Stomach (tissue), 4 donors: Measurements from ENCODE around the gene CNOT2.

Experiments
- POLR2AphosphoS5 ChIP-seq, 3 donors: sonication (generic); formaldehyde crosslinking; IDR thresholded peaks; one replicate each; pipeline ENCODE4 v1.6.1; 2016; ENCODE audit warnings: antibody characterized with exemption in 3 of 3
- TF ChIP-seq, protein P1 (sequence below), 7 experiments: fragments of 450-650 bp in 4 of 7; fragments of 200-600 bp in 3 of 7; sonication (generic) in 3 of 7; IDR thresholded peaks; one replicate each; pipeline ENCODE4 v1.5.1; 2016 to 2019; ENCODE audit warnings: antibody characterized with exemption in 7 of 7, control low read depth in 2 of 7, mild to moderate bottlenecking in 1 of 7

DNA sequence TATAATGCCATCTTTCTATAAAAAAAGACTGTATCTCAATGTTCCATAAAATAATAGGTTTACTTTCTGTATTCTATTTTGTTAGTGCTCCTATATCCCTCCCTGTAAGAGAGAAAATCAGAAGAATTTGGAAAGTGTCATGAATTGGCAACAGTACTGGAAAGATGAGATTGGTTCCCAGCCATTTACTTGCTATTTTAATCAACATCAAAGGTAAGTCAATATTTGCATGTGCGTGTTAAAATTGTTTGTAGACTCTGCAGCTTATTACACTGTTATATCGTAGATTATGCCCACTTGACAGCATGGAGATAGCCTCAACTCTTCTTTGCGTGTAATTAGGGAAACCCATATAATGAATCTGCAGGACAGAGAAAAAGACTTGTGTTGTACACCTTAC is 156.9 kb downstream of the CNOT2 start:
- TF ChIP-seq, protein P1, sequence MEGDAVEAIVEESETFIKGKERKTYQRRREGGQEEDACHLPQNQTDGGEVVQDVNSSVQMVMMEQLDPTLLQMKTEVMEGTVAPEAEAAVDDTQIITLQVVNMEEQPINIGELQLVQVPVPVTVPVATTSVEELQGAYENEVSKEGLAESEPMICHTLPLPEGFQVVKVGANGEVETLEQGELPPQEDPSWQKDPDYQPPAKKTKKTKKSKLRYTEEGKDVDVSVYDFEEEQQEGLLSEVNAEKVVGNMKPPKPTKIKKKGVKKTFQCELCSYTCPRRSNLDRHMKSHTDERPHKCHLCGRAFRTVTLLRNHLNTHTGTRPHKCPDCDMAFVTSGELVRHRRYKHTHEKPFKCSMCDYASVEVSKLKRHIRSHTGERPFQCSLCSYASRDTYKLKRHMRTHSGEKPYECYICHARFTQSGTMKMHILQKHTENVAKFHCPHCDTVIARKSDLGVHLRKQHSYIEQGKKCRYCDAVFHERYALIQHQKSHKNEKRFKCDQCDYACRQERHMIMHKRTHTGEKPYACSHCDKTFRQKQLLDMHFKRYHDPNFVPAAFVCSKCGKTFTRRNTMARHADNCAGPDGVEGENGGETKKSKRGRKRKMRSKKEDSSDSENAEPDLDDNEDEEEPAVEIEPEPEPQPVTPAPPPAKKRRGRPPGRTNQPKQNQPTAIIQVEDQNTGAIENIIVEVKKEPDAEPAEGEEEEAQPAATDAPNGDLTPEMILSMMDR (IDR thresholded peaks at IDR 0.05): no peak
- no peak for TF ChIP-seq POLR2AphosphoS5 (IDR thresholded peaks at IDR 0.05)
